GM18526 (cell line): ENCODE results near the gene EOLA1.

Source experiments
- POLR2A ChIP-seq: IDR thresholded peaks from 3 replicates; pipeline ENCODE4 v1.6.1; 2011; ENCODE audit not compliant: insufficient read length; ENCODE audit errors: extremely low read depth

Gene EOLA1

DNA sequence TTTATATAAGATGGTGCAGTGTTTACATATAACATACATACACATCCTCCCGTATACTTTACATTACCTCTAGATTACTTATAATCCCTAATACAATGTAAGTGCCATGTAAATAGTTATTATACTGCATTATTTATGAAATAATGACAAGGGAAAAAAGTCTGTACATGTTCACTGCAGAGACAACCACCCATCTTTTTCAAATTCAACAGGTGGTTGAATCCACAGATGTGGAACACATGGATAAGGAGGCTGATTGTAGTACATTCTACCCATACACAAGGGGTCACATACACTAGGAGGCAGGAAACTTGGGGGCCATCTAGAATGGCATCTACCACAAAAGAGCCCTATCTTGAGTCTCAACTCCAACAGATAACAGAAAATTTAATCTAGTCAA lies 32.3 kb upstream of the EOLA1 start:
- no peak for TF ChIP-seq POLR2A

DNA sequence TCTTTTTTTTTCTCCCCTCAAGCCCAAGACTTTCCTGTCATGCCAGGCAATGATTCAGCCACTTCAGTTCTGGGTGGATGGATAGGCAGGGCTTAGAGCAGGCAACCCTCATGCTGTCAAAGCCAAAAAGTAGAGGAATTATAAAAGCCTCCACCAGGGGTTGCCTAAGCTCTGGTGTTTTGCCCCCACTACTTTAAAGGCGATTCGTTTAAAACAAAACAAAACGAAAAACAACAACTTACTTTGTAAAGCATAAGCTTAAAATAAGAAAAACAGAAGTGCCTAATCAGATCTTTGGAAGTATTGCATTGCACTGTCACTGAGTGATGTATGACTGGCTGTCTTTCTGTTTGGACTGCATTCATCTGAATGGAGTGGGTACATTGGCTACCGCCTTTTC lies 30.4 kb upstream of the EOLA1 start:
- TF ChIP-seq POLR2A = no peak

DNA sequence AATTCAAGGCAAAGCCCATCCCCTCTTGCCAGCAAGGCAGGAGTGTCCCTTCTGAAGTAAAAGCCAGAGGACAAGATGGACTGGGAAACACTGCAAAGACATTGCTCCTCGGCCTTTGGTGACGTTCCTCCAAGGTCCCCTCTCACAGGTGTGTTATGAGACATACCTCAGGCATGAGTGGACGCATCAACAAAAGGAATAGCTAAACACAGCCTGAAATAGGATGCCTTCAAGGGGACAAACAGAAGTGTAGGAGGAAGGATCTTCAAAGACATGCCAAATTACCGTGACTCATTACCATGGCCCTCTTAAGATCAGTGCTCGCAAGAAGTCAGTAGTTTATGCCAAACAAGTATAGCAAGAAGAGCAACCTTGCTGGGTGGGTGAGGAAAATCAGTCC lies 29.7 kb upstream of the EOLA1 start:
- TF ChIP-seq POLR2A = no peak

DNA sequence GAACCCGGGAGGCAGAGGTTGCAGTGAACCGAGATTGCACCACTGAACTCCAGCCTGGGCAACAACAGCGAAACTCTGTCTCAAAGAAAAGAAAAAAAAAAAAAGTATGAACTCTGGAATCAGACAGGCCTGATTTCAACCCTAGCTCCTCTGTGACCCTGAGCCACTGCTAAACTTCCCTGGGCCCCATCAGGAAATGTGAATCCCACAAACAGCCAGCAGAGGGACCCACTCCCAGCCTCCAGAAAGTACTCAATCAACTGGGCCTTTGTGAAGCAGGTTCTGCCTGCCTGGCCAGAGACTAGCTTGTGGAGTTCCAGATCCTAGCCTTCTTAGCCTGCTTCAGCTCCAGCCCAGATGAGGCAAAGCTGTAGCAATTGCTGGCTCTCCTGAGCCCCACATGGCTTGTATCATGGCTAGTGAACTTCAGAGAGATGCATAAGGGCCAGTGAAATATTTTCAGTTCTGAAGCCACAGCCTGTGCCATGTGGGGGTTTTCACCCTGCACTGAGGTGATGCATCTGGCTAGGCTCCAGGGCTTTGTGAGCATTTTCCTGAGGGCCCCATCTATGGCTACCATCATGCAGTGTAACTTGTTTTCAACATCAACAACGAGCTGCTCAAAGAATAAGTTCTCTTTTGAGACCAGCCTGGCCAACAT lies 28.5 kb upstream of the EOLA1 start:
- TF ChIP-seq POLR2A = no peak

DNA sequence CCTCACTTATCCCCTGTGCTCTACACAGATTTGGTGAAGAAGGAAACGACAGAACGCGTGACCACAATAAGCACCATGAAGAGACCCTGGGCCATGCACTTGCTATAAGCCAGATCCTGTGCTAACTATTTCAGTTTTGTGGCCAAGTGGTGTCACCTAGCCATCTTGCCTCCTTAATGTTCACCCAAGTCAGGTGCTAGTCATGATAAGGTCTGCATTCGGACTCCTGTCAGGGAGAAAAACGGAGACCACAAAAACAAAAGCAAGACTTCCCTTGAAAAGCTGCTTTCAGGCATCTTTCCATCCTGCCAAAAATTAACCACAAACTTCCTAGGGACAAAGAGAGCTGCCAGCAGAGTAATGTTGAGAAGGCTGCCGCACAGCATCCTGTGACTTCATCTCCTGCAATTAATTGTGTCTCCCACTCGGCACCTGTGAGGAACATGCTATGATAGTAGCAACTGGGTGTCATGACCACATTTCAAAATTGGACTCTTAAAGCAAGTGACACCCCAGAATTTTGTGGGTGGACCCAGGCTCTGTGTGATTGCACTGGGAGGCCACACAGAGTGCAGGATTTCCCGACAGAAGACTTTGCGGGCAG lies 26.9 kb upstream of the EOLA1 start:
- TF ChIP-seq POLR2A = no peak

DNA sequence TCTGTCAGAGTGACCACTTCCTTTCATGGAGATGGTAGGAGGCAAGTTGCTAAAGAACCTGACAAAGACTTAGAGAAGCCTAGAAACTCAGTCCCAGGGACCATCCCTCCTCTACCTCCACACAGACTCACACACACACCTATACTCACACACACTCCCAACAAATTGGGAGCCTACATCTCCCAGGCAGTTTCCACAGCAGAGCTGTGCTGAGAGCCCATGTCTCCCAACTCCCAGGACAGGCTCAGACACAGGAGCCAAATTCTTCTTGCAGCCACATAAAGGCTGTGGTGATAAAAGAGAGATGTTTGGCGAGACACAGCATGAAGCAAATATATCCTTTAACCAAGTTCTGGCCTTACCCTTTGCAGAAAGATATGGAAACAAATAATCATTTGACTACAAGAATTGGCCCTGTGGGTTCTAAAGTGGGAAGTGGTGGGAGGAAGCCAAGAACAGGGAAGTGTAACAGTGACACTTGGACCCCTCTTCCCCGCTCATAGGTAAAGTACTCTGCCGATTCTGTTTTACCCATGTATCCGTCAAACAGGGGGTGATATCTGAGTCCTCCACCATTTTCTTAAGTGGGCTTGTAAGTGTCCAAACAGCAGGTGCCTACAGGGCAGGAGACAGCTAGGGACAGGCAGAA lies 24.7 kb upstream of the EOLA1 start:
- TF ChIP-seq POLR2A = no peak

DNA sequence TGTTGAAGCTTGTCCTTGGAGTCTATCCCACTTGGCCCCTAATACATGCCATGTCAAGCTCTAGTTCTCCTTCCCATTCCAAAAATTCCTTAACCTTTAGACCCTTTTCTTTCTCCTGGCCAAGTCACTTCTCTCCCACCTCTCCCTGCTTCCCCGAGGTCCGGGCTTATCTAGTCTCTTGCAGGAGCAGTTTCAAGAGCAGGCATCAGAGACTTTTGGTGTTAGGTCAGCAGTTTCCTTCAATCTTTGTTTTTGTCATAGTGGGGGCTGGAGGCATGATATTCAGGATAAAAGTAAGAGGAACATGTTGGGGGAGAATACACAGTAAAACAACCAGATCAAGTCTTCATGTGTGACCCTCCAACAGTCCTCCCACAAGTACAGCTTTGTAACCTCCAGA lies 24.2 kb upstream of the EOLA1 start:
- TF ChIP-seq POLR2A = no peak

DNA sequence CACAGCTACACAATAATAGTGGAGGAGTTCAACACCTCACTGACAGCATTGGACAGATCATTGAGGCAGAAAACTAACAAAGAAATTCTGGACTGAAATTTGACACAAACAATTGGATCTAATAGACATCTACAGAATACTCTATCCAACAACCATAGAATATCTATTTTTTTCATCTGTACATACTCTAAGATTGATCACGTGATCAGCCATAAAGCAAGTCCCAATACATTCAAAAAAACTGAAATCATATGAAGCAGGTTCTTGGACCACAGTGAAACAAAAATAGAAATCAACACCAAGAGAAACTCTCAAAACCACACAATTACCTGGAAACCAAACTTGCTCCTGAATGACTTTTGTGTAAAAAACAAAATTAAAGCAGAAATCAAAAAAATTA lies 23.5 kb upstream of the EOLA1 start:
- no peak for TF ChIP-seq POLR2A

DNA sequence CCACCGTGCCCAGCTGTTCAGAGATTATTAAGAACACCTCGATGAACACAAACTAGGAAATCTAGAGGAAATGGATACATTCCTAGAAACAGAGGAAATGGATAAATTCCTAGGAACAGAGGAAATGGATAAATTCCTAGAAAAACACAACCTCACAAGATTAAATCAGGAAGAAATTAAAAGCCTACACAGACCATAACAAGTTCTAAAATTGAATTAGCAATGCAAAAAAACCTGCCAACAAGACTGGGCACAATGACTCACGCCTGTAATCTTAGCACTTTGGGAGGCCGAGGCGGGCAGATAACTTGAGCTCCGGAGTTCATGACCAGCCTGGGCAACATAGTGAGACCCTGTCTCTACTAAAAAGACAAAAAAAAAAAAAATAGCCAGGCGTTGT lies 22.6 kb upstream of the EOLA1 start:
- TF ChIP-seq POLR2A = no peak

DNA sequence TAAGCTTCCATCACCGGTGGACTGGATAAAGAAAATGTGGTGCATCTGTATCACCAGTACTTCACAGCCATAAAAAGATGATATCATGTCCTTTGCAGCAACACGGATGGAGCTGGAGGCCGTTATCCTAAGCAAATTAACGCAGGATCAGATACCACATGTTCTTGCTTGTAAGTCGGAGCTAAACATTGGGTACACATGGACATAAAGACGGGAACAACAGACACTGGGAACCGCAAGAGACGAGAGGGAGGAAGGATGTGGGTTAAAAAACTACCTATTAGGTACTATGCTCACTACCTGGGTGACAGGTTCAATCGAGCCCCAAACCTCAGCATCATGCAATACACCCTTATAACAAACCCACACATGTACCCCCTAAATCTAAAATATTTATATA lies 19.4 kb upstream of the EOLA1 start:
- no peak for TF ChIP-seq POLR2A

DNA sequence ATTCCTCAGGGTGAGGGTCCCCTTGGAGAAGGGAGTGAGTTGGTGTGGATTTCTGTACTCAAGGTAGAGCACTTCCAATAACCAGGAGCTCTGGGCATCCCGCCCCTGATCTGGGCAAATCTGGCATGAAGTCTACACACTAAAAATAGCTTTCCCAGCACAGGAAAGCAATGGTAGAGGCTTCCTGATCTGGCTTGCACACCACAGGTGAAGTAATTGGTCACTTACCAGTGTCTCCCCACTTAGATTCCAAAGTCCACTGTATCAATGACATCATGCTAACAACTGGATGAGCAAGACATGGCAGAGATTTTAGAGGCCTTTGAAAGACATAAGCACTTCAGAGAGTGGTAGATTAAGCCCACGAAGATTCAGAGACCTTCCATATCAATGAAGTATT lies 17.9 kb upstream of the EOLA1 start:
- TF ChIP-seq POLR2A = no peak

DNA sequence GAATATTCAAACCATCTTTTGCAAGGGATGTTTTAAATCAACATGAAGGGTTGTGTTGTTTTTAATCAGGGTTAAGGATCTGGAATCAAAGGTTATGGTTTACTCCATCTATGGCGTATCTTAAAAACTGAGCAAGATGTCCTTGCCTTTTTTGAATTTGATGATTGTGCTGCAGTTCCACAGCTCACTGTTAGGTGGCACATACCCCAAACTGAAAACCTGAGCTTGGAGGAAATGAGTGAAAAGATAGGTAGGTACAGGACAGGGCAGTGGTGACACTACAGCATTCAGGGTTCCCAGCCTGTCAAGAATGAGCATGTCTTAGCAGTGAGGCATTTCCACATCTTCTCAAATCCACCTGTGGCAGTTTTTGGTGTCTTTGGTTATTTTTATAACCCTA lies 13.1 kb upstream of the EOLA1 start:
- no peak for TF ChIP-seq POLR2A

DNA sequence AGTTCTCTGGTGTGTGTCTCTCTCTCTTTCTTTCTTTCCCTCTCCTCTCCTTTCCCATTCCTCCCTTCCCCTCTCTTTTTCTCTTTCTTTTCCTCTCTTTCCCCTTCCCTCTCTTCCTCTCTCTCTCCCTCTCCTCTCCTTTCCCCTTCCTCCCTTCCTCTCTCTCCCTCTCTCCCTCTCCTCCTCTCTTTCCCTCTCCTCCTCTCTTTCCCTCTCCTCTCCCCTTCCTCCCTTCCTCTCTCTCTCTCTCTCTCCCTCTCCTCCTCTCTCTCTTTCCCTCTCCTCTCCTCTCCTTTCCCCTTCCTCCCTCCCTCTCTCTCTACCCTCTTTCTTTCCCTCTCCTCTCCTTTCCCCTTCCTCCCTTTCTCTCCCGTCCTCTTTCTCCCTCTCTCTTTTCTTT lies 12.4 kb upstream of the EOLA1 start:
- TF ChIP-seq POLR2A = no peak

DNA sequence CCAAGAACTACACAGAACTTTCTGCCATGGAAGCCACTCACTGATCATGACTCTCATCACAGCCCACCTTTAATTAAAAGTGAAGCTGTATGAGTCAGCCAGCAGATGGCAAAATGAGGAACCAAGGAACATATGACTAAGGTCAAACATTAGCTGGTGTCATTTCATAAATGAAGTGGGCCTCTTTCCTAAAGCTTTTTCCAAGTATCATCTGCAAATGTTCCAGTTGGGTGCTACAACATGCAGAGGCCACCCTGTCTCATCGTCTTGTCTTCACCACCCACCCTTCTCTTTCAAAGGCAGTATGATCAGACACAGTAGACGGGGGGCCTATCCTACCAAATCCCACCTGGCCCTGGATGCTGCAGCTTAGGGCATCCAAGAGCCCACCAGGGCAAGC lies 9.2 kb upstream of the EOLA1 start:
- no peak for TF ChIP-seq POLR2A

DNA sequence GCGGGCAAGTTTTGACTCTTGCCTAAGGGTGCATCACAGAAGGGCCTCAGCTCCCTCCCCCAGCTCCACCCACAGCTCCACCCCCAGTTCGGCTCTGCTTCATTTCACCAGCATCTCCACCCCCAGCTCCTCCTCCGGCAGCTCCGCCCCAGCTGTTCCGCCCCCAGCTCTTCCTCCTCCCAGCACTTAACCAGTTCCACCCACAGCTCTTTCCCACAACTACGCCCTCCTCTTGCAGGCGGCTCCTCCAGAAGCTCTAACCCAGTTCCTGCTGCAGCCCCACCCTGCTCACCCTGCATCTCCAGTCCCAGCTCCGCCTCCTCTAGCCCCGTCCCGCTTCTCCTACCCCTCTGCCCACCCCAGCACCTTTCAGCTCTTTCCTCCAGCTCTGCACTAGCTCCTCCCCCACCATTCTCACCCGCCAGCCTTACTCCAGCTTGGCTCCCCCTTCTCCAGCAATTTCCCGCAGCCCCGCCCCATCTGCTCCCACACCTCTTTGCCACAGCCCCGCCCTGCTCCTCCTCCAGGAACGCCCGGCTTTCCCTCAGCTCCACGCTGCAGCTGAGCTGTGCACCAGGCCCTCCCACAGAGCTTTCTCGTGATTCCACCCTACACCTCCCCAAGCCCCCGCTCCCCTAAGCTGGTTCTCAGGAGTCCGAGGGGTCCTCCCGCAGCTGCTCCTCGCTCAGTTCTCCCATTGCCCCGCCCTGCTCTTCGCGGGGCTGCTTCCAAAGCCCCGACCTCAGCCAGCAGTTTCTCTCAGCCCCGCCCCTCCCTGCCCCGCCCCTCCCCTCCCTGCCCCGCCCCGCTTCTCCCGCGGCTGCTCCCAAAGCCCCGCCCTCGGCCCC lies 1.3 kb upstream of the EOLA1 start:
- TF ChIP-seq POLR2A = no peak

DNA sequence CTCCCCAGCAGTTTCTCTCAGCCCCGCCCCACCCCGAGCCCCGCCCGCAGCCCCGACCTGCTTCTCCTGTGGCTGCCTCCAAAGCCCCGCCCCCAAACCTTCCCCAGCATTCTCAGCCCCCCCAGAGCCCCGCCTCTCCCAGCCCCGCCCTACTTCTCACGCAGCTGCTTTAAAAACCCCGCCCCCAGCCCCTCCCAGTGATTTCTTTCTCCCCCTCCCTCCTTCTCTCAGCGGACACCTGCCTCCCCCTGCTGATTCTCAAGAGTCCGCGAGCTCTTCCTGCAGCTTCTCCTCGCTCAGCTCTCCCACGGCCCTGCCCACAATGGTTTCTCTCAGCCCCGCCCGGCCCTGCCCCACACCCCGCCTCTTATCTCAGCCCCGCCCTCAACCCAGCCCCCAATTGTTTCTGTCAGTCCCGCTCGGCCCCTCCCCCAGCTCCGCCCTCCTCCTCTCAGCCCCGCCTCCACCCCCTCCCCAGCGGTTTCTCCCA lies 636 bp upstream of the EOLA1 start:
- no peak for TF ChIP-seq POLR2A
